HCT116 (cell line): ENCODE results near the gene SUSD6.

Experiments used
- EGR1 ChIP-seq: IDR thresholded peaks from 2 replicates; pipeline ENCODE4 v1.6.1; 2012; ENCODE audit warnings: low read depth
- TF ChIP-seq, protein P1 (sequence below): IDR thresholded peaks from 2 replicates; pipeline ENCODE4 v1.6.1; 2012
- TF ChIP-seq, protein P2 (sequence below), 3 experiments: fragments of 200-600 bp in 1 of 3; sonication (generic) in 1 of 3; IDR thresholded peaks in 2 of 3; conservative IDR thresholded peaks in 1 of 3; 2 replicates each; pipeline ENCODE4 v1.5.1; 2012 to 2017; ENCODE audit warnings: low read depth in 2 of 3, low read length in 2 of 3, antibody characterized with exemption in 1 of 3, borderline replicate concordance in 1 of 3, control low read depth in 1 of 3, mild to moderate bottlenecking in 1 of 3, mixed read lengths in 1 of 3, mixed run types in 1 of 3, moderate library complexity in 1 of 3; ENCODE audit not compliant: insufficient read depth in 1 of 3

DNA sequence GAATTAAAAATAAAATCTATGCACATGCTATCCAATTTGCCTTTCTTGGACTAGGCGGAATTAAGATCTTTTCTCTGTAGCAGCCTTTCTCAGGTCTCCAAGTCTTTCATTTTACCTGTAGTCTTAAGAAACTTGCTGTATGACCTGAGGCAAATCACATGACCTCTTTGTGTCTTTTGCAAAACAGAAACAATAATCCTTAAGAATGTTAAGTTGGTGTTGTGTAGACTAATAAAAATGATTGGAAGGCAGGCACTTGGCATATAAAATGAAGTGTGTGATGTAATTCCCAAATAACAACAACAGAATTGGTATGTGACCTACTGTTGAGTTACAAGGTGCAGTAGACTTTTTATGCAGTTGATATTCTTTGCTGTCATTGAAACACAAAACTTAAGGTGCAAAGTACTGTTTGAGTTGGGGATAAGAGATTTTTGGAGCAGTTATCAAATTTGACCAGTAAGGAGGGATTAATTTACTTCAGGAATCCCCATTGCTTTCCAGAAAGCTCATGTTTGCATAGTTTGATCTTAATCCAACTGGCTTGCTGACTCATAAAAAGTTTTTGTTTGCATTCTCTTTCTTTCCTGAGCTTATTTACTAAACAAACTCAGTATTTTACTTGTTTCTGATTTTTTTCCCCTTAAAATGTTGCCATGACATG lies 51.4 kb downstream of the SUSD6 start:
- TF ChIP-seq, protein P1, sequence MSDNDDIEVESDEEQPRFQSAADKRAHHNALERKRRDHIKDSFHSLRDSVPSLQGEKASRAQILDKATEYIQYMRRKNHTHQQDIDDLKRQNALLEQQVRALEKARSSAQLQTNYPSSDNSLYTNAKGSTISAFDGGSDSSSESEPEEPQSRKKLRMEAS: no peak
- TF ChIP-seq, protein P2, sequence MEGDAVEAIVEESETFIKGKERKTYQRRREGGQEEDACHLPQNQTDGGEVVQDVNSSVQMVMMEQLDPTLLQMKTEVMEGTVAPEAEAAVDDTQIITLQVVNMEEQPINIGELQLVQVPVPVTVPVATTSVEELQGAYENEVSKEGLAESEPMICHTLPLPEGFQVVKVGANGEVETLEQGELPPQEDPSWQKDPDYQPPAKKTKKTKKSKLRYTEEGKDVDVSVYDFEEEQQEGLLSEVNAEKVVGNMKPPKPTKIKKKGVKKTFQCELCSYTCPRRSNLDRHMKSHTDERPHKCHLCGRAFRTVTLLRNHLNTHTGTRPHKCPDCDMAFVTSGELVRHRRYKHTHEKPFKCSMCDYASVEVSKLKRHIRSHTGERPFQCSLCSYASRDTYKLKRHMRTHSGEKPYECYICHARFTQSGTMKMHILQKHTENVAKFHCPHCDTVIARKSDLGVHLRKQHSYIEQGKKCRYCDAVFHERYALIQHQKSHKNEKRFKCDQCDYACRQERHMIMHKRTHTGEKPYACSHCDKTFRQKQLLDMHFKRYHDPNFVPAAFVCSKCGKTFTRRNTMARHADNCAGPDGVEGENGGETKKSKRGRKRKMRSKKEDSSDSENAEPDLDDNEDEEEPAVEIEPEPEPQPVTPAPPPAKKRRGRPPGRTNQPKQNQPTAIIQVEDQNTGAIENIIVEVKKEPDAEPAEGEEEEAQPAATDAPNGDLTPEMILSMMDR (IDR thresholded peaks at IDR 0.05 in 2 of 3, conservative IDR thresholded peaks at IDR 0.05 in 1 of 3; ENCODE audit: borderline replicate concordance in 1 of 3, insufficient read depth in 1 of 3, low read depth in 2 of 3, low read length in 2 of 3): no peak
- TF ChIP-seq EGR1: no peak
